GM21723 (cell line): ENCODE measurements around the gene CDK4.
"Not testable (repeated sequence)": the region's sequence is repeated elsewhere in the genome, so short reads cannot be mapped to it uniquely, and the experiment has no call there.

Experiments
- ATAC-seq: cut with Tn5 transposase; IDR thresholded peaks from one replicate; pipeline ENCODE4 v1.9.1; 2021; ENCODE audit warnings: mild to moderate bottlenecking, moderate library complexity; ENCODE audit not compliant: unreplicated experiment

CDK4 gene

DNA sequence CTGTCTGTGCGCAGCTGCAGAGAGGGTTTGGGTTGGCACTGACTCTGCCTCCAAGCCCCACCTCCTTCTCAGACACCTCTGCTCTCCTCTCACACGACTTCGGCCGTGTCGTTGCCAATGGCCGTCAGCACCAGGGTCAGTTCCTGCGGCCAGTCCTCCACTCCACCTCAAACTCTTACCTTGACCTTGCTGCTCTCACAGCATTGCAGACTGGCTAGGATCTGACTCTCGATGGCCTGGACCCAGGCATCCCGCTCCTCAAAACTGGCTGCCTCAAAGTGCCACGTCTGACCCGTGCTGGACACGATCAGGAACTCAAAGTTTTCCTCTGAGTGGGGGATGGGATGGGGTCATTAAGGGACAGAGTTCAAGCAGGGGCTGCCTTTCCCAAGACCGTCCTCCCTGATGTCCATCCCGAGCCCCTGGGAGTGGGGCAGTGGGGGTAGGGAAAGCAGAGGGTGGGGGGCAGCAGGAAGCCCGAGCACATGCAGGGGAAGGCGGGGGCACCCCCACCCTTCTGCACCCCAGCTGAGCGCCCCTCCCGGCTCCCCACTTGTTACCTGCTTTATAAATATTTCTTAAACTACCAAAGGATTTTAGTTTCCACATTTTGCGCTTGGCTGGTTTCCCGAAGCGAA is 24.2 kb downstream of the CDK4 start:
- no peak for ATAC-seq

DNA sequence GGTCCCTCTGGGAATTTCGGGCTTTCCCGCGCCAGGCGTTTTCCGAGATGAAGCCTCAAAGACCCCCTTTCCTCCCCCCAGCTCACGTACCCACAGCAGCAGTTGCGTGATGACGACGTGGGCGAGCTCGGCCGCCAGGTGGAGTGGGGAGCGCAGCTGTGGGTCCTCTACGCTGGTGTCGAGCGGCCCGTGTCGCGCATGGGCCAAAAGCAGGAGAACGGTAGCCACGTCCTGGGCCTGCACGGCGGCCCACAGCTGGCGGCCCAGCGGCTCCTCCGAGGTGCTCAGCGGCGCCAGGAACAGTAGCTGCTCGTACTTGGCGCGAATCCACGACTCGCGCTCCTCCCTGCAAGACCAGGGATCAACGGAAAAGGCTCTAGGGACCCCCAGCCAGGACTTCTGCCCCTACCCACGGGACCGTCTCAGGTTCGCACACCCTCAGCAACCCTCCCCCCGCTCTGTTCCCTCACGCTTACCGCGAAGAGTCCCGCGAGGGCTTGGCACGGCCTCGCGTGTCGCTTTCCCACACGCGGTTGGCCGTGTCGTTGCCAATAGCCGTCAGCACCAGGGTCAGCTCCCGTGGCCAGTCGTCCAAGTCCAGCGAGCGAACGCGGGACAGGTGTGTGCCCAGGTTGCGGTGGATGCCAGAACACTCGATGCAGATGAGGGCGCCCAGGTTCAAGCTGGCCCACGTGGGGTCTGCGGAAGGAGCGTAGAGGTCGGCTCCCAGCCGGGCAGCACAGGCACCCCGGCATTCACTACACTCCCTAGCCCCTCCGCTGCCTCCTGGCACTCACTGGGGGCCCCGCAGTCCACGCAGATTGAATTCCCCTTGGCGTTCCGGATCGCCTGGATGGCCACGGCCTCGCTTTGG is 25.0 kb downstream of the CDK4 start:
- ATAC-seq, result no peak

DNA sequence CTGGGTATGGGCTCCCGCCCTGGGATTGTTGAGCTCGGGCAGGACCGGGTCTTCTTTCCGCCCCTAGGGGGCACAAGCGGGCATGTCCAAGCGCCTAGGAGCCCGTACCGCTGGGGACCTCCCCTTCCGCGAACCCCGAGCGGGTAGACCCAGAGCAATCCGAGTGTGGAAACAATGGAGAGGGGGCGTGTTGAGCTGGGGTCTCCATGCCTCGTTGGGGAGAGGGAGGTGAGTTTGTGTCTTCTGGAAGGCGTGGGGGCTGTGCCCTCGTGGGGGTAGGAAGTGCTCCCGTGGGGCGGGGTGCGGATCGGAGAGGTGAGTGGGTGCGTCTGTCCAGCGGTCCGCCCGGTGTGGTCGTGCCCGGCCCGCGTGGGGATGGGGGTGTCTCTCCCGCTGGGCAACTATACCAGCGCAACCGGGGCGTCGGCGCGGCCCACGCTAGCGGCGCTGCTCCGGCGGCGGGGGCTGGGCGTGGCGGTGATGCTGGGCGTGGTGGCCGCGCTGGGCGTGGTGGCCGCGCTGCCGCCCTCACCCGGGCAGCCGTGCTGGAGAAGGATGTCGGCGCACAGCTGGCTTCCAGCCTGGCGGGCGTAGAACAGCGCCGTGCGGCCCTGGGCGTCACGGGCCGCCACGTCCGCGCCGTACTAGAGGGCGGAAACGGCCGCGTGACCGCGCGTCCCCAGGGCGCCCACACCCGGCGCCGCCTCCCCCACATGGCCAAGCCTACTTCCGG is 25.8 kb downstream of the CDK4 start:
- ATAC-seq, result no peak

GRCh38 chr12:57725851-57726150 is 26.3 kb downstream of the CDK4 start:
- ATAC-seq, result no peak

DNA sequence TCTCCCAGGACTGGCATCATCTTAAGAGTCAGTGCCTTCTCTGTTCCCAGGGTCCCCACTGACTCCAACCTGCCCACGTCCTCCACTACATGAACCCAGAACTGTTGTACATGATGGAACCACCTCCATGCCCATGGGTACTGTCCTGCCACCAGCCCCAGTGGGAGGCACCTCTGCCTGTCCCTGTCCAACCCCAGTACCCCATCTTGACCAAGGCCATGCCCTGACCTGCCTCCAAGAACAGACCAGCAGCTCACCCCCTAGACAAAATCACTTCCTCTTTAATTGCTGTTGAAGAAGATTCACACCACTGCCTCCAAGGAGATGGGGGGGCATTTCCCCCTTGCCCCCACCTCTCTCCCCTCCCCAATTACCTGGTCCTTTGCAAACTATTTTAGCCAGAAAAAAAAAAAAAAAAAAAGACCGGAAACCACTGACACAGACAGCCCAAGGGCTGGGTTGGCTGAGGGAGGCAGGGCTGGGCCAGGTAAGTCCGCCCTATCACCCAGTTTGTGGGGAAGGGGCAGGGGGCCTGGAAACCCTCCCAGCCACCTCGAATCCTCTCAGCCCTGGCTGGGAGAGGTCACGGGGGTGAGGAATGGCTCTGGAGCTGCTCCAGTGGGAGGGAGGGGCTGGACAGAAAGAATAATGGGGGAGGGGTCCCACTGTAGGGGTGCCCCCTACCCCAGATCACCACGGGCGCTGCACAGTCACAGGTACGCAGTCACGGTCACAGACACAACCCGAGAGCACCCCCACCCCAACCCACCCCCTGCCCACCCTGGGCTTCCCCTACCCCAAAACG is 27.0 kb downstream of the CDK4 start:
- ATAC-seq, result no peak

DNA sequence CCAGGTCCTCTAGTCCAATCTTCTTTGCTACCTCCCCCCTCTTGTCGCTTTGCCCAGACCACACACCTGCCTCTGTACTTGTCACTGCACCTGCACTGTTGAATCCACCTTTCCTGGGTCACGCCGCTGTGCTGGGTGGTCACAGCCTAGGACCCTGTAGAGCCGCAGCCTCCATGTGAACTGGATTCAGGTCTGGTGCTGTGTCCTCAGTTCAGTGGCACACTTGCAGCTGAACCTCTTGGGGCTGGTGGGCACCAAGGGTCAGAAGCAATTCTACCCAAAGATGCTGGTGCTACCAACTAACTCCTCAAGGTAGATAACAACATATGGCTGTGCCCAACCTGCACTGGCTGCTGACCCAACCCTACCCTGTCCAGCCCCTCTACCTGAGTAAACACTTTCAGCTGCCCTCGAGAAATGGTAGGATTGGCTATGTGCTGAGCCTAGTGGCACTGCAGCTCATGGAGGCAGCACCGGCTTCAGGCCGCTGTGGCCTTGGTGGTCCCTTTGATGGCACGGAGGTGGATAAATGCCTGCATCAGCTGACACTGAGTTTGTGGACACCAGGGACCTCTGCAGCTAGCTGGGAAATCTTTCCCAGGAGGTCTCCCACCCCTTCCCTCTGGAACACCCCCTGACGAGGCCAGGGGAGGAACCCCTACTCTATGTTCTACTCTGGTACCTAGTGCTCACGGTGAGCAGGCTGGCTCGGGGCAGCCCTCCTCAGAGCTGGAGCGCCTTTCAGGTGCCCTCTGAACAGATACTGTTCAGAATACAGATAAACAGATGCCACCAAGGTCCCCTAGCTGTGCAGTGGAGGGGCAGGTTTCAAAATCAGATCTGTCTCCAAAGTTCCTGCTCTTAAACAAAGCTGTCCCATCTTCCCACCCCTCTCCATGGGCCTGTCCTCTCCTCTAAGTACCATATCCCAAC is 27.8 kb downstream of the CDK4 start:
- ATAC-seq, result no peak

GRCh38 chr12:57723630-57723962 is 28.5 kb downstream of the CDK4 start:
- no peak for ATAC-seq

DNA sequence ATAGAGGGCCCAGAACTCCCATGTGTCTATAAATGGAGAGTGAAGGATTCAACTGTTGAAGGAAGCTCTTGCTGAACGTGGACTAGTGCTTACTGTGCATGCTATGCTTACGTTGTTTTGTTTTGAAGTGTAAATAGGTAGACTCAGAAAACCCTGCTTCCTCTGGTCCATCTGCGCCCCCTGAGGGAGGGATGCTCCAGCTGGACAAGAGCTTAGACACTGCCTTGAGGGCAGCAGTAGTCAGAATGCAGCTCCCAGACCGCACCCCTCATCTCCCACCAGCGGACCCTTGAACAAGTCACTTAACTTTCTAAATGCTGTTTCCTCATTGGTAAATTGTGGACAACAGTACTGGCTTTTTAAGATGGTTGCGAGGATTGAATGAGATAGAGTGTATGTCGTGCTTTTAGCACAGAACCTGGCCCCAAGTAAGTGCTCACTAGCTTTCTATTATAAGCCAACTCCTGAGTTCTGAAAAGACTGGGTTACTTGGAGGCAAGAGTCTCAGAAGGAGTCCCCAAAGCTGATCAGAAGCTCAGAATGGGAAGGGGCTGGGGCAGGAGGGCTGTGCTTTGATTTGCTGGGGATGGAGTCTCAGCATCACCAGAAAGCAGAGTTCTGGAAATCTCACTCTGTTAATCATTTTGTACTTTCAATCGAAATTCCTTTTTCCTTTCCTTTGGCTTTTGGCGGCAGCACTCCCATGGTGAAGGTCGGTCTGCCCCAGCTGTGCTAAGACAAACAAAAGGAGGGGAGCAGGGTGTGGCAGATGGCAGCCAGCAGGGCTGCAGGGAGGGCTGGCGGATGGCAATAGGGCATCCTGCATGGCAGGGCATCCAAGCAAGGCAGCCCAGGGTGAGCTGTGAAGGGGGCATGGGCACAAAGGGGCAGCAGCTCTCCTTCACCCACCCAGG is 29.1 kb downstream of the CDK4 start:
- no peak for ATAC-seq

GRCh38 chr12:57721846-57722608 is 30.1 kb downstream of the CDK4 start:
- ATAC-seq, result not testable (repeated sequence)

GRCh38 chr12:57720606-57721595 is 31.2 kb downstream of the CDK4 start:
- ATAC-seq, result no peak

GRCh38 chr12:57719777-57720605 is 32.1 kb downstream of the CDK4 start:
- no peak for ATAC-seq

DNA sequence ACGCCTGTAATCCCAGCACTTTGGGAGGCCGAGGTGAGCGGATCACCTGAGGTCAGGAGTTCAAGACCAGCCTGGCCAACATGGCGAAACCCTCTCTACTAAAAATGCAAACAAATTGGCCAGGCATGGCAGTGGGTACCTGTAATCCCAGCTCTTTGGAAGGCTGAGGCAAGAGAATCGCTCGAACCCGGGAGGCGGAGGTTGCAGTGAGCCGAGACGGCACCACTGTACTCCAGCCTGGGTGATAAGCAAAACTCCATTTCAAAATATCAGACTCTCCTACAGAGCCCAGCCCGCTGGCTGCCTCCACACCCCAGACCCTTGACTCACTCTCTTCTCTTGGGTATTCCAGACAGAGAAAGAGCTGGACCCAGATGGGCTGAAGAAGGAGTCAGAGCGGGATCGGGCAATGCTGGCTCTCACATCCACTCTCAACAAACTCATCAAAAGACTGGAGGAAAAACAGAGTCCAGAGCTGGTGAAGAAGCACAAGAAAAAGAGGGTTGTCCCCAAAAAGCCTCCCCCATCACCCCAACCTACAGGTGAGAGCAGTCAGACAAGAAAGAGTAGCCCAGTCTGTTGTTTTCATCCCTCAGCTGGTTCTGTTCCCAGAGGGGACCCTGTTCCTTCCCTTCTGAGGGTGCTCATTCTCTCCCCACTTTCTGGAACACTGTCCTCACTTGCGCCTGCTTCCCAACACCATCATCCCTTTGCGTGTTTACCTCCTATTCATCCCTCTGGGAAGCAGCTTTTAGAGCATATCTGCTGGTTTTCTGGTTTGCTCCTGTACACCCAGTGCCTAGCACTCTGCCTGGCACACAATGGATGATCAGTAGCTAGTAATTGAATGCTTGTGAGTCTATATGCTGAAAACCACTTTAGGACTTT is 33.2 kb downstream of the CDK4 start:
- ATAC-seq, result no peak

- ATAC-seq, result no peak
These were observed 34.1 kb downstream of the CDK4 start for GRCh38 chr12:57717846-57718640.

GRCh38 chr12:57717131-57717530 is 35.0 kb downstream of the CDK4 start:
- ATAC-seq, result no peak

- no peak for ATAC-seq
These were observed 35.8 kb downstream of the CDK4 start for GRCh38 chr12:57716305-57716704.
